HG02678 (cell line): Measurements from ENCODE around the gene MAP9.
"Not testable (repeated sequence)": the region's sequence is repeated elsewhere in the genome, so short reads cannot be mapped to it uniquely, and the experiment has no call there.

Experiments
- ATAC-seq: cut with Tn5 transposase; IDR thresholded peaks from one replicate; pipeline ENCODE4 v1.9.1; 2021; ENCODE audit warnings: mild to moderate bottlenecking, moderate library complexity; ENCODE audit not compliant: unreplicated experiment

MAP9 gene

GRCh38 chr4:155376387-155377268 is at the start of gene MAP9:
Gene MAP9, minus strand, starts transcription at chr4:155376965. Its CDS starts 1,115 bp downstream, at chr4:155375850.
- peak; percentile 98 for ATAC-seq

- not testable (repeated sequence) for ATAC-seq
Observed at GRCh38 chr4:155424778-155425177, 48.0 kb upstream of the MAP9 start.

- no peak for ATAC-seq
Observed at GRCh38 chr4:155423671-155424070, 46.9 kb upstream of the MAP9 start.

GRCh38 chr4:155419266-155419665 is 42.5 kb upstream of the MAP9 start:
- ATAC-seq = no peak

GRCh38 chr4:155415662-155416061 is 38.9 kb upstream of the MAP9 start:
- ATAC-seq = no peak

- no peak for ATAC-seq
Observed at GRCh38 chr4:155413451-155413850, 36.7 kb upstream of the MAP9 start.

GRCh38 chr4:155411546-155411945 is 34.8 kb upstream of the MAP9 start:
- no peak for ATAC-seq

- ATAC-seq = peak; percentile 51
Observed at GRCh38 chr4:155408796-155409195, 32.0 kb upstream of the MAP9 start.

- ATAC-seq = no peak
Observed at GRCh38 chr4:155407480-155407879, 30.7 kb upstream of the MAP9 start.

- no peak for ATAC-seq
Observed at GRCh38 chr4:155405059-155405458, 28.3 kb upstream of the MAP9 start.

- no peak for ATAC-seq
Observed at GRCh38 chr4:155403886-155404285, 27.1 kb upstream of the MAP9 start.

- ATAC-seq = no peak
Observed at GRCh38 chr4:155402941-155403340, 26.2 kb upstream of the MAP9 start.

GRCh38 chr4:155400893-155401292 is 24.1 kb upstream of the MAP9 start:
- no peak for ATAC-seq

GRCh38 chr4:155399974-155400697 is 23.4 kb upstream of the MAP9 start:
- no peak for ATAC-seq

GRCh38 chr4:155392481-155393184 is 15.9 kb upstream of the MAP9 start:
- ATAC-seq = no peak

- ATAC-seq = no peak
Observed at GRCh38 chr4:155391932-155392331, 15.2 kb upstream of the MAP9 start.

GRCh38 chr4:155388162-155388561 is 11.4 kb upstream of the MAP9 start:
- no peak for ATAC-seq

GRCh38 chr4:155383541-155383940 is 6.8 kb upstream of the MAP9 start:
- no peak for ATAC-seq

GRCh38 chr4:155377276-155377675 is 511 bp upstream of the MAP9 start:
- no peak for ATAC-seq

- no peak for ATAC-seq
Observed at GRCh38 chr4:155371432-155372043, 5.2 kb downstream of the MAP9 start.

GRCh38 chr4:155367608-155368007 is 9.2 kb downstream of the MAP9 start:
- ATAC-seq = peak; percentile 48
